Measurements from ENCODE around the gene L3MBTL4.
A peak's percentile ranks its signal among the peaks of the same experiment; 100 is the strongest.

L3MBTL4 gene

GRCh38 chr18:6021306-6022073 is 393.2 kb downstream of the L3MBTL4 start:
- no peak for DNase-seq

- DNase-seq, result no peak
Measured at GRCh38 chr18:6018671-6019070, 396.0 kb downstream of the L3MBTL4 start.

GRCh38 chr18:6017171-6017570 is 397.5 kb downstream of the L3MBTL4 start:
- DNase-seq, result no peak

GRCh38 chr18:6015364-6015763 is 399.3 kb downstream of the L3MBTL4 start:
- DNase-seq, result no peak

GRCh38 chr18:6013171-6013810 is 401.4 kb downstream of the L3MBTL4 start:
- DNase-seq, result no peak

GRCh38 chr18:6010921-6011320 is 403.8 kb downstream of the L3MBTL4 start:
- no peak for DNase-seq

- DNase-seq, result no peak
Measured at GRCh38 chr18:6010284-6010683, 404.4 kb downstream of the L3MBTL4 start.

- no peak for DNase-seq
Measured at GRCh38 chr18:6009756-6010155, 405.0 kb downstream of the L3MBTL4 start.

GRCh38 chr18:6004683-6005082 is 410.0 kb downstream of the L3MBTL4 start:
- DNase-seq, result peak; percentile 26

- DNase-seq, result no peak
Measured at GRCh38 chr18:6004119-6004518, 410.6 kb downstream of the L3MBTL4 start.

- DNase-seq, result no peak
Measured at GRCh38 chr18:6001867-6002266, 412.8 kb downstream of the L3MBTL4 start.

GRCh38 chr18:5998907-5999306 is 415.8 kb downstream of the L3MBTL4 start:
- no peak for DNase-seq

GRCh38 chr18:5998166-5998881 is 416.4 kb downstream of the L3MBTL4 start:
- DNase-seq, result no peak

GRCh38 chr18:5997361-5997760 is 417.4 kb downstream of the L3MBTL4 start:
- no peak for DNase-seq

GRCh38 chr18:5995626-5996025 is 419.1 kb downstream of the L3MBTL4 start:
- no peak for DNase-seq

GRCh38 chr18:5993938-5994337 is 420.8 kb downstream of the L3MBTL4 start:
- DNase-seq, result no peak

- no peak for DNase-seq
Measured at GRCh38 chr18:5992381-5992780, 422.3 kb downstream of the L3MBTL4 start.

- no peak for DNase-seq
Measured at GRCh38 chr18:5987249-5987648, 427.5 kb downstream of the L3MBTL4 start.

GRCh38 chr18:5986257-5986931 is 428.3 kb downstream of the L3MBTL4 start:
- no peak for DNase-seq

GRCh38 chr18:5984245-5984644 is 430.5 kb downstream of the L3MBTL4 start:
- DNase-seq, result no peak

GRCh38 chr18:5983488-5983887 is 431.2 kb downstream of the L3MBTL4 start:
- DNase-seq, result no peak

GRCh38 chr18:5982332-5982731 is 432.4 kb downstream of the L3MBTL4 start:
- DNase-seq, result no peak

- DNase-seq, result no peak
Measured at GRCh38 chr18:5980721-5981120, 434.0 kb downstream of the L3MBTL4 start.

Measured in activated CD4-positive, alpha-beta T cell treated with anti-CD3 and anti-CD28 coated beads for 48 hours (primary cell).